ENCODE measurements around the gene PI4K2A. TPM values are rescaled to one million over a fixed set of nuclear protein-coding genes. Genes with fewer than 3 reads are reported as not detected.
A peak's percentile ranks its signal among the peaks of the same experiment; 100 is the strongest.

Gene PI4K2A
- total and polyA plus RNA-seq, 2 of the 13 experiments (the other 11 are each of a cell fraction or from before 2014, with no cell fraction given): 10.9 to 14.3 TPM

DNA sequence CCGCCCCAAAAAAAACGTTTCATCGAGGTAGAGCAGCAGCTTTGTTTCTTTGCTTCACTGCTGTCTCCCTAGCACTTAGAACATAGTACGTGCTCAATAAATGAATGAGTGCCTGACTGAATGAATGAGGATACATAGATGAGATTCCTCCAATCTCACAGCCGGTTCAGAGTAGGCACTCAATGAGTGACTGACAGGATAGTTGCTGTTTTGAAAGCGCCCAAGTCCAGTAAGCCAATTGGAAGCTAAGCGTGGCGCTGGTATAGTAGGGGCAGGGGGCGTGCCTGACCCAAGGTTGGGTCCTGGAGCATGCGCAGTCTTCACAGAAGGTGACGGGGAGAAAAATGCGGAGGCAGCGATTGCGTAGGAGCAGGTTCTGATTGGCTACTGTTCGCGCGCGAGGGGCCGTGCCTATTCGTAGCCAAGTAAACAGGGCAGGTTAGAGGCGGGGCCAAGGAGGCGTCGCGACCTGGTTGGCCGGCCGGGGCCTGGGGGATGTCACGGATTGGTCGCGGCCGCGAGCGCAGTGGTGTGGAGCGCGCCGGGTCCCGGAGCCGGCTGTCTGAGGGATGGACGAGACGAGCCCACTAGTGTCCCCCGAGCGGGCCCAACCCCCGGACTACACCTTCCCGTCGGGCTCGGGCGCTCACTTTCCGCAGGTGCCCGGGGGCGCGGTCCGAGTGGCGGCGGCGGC is at the start of gene PI4K2A (continued):
- TF ChIP-seq SNAPC5 (CRISPR knock-in tag; IDR thresholded peaks at IDR 0.05; ENCODE audit: borderline replicate concordance) (no peak), ZNF766 (CRISPR knock-in tag; IDR thresholded peaks at IDR 0.05; ENCODE audit: borderline replicate concordance) (no peak), ETV6 (CRISPR knock-in tag; conservative IDR thresholded peaks at IDR 0.05) (no peak), ZNF24 (IDR thresholded peaks at IDR 0.05) (peak; percentile 94), THAP9 (CRISPR knock-in tag; IDR thresholded peaks at IDR 0.05; ENCODE audit: borderline replicate concordance) (no peak), ZNF136 (CRISPR knock-in tag; IDR thresholded peaks at IDR 0.05; ENCODE audit: low read depth) (no peak), POLR2A (IDR thresholded peaks at IDR 0.05; ENCODE audit: insufficient read depth in 1 of 2, low read depth in 2 of 2, low read length in 2 of 2) (peak; percentile 54 to 57; a peak in 3 of 4 replicates), BRCA1 (CRISPR knock-in tag; IDR thresholded peaks at IDR 0.05) (no peak), SUZ12 (IDR thresholded peaks at IDR 0.05; ENCODE audit: low read depth, low read length) (no peak), ZNF329 (CRISPR knock-in tag; IDR thresholded peaks at IDR 0.05; ENCODE audit: low read depth) (no peak), ZNF232 (CRISPR knock-in tag; IDR thresholded peaks at IDR 0.05; ENCODE audit: borderline replicate concordance) (no peak), EZH2 (conservative IDR thresholded peaks at IDR 0.05; ENCODE audit: low read depth, low read length) (no peak)
- TF ChIP-seq, protein P1, sequence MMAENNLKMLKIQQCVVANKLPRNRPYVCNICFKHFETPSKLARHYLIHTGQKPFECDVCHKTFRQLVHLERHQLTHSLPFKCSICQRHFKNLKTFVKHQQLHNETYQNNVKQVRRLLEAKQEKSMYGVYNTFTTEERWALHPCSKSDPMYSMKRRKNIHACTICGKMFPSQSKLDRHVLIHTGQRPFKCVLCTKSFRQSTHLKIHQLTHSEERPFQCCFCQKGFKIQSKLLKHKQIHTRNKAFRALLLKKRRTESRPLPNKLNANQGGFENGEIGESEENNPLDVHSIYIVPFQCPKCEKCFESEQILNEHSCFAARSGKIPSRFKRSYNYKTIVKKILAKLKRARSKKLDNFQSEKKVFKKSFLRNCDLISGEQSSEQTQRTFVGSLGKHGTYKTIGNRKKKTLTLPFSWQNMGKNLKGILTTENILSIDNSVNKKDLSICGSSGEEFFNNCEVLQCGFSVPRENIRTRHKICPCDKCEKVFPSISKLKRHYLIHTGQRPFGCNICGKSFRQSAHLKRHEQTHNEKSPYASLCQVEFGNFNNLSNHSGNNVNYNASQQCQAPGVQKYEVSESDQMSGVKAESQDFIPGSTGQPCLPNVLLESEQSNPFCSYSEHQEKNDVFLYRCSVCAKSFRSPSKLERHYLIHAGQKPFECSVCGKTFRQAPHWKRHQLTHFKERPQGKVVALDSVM (CRISPR knock-in tag; IDR thresholded peaks at IDR 0.05): no peak
- TF ChIP-seq, protein P2, sequence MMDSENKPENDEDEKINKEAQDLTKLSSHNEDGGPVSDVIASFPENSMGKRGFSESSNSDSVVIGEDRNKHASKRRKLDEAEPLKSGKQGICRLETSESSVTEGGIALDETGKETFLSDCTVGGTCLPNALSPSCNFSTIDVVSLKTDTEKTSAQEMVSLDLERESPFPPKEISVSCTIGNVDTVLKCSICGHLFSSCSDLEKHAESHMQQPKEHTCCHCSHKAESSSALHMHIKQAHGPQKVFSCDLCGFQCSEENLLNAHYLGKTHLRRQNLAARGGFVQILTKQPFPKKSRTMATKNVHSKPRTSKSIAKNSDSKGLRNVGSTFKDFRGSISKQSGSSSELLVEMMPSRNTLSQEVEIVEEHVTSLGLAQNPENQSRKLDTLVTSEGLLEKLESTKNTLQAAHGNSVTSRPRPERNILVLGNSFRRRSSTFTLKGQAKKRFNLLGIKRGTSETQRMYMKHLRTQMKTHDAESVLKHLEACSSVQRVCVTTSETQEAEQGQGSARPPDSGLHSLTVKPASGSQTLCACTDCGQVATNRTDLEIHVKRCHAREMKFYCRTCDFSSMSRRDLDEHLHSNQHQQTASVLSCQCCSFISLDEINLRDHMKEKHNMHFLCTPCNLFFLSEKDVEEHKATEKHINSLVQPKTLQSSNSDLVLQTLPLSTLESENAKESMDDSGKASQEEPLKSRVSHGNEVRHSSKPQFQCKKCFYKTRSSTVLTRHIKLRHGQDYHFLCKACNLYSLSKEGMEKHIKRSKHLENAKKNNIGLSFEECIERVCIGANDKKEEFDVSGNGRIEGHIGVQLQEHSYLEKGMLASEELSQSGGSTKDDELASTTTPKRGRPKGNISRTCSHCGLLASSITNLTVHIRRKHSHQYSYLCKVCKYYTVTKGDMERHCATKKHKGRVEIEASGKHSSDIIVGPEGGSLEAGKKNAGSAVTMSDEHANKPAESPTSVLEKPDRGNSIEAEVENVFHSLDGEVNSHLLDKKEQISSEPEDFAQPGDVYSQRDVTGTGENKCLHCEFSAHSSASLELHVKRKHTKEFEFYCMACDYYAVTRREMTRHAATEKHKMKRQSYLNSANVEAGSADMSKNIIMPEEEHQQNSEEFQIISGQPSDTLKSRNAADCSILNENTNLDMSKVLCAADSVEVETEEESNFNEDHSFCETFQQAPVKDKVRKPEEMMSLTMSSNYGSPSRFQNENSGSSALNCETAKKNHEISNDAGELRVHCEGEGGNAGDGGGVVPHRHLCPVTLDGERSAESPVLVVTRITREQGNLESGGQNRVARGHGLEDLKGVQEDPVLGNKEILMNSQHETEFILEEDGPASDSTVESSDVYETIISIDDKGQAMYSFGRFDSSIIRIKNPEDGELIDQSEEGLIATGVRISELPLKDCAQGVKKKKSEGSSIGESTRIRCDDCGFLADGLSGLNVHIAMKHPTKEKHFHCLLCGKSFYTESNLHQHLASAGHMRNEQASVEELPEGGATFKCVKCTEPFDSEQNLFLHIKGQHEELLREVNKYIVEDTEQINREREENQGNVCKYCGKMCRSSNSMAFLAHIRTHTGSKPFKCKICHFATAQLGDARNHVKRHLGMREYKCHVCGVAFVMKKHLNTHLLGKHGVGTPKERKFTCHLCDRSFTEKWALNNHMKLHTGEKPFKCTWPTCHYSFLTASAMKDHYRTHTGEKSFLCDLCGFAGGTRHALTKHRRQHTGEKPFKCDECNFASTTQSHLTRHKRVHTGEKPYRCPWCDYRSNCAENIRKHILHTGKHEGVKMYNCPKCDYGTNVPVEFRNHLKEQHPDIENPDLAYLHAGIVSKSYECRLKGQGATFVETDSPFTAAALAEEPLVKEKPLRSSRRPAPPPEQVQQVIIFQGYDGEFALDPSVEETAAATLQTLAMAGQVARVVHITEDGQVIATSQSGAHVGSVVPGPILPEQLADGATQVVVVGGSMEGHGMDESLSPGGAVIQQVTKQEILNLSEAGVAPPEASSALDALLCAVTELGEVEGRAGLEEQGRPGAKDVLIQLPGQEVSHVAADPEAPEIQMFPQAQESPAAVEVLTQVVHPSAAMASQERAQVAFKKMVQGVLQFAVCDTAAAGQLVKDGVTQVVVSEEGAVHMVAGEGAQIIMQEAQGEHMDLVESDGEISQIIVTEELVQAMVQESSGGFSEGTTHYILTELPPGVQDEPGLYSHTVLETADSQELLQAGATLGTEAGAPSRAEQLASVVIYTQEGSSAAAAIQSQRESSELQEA (CRISPR knock-in tag; IDR thresholded peaks at IDR 0.05; ENCODE audit: not compliant biosample characterization): no peak
